Effector memory CD4-positive, alpha-beta T cell (primary cell): Measurements from ENCODE around the gene CORO2A.
A peak's percentile ranks its signal among the peaks of the same experiment; 100 is the strongest.
"Not testable (repeated sequence)": the region's sequence is repeated elsewhere in the genome, so short reads cannot be mapped to it uniquely, and the experiment has no call there.

Experiments used
- DNase-seq, 3 donors: peaks; one replicate each; pipeline ENCODE4 v3.0.0-alpha.2; 2020
- H3K27ac ChIP-seq: 2 replicates; pipeline ENCODE4 v1.7.0; 2013; ENCODE audit warnings: mild to moderate bottlenecking, low read length, moderate library complexity; ENCODE audit not compliant: insufficient read depth, poor library complexity, severe bottlenecking
- H3K27me3 ChIP-seq: replicated peaks from 2 replicates; pipeline ENCODE4 v1.7.0; 2013; ENCODE audit warnings: mild to moderate bottlenecking, low read length; ENCODE audit not compliant: insufficient read depth, control insufficient read depth, poor library complexity, severe bottlenecking
- H3K36me3 ChIP-seq: 2 replicates; pipeline ENCODE4 v1.7.0; 2013; ENCODE audit warnings: mild to moderate bottlenecking, low read length, moderate library complexity; ENCODE audit not compliant: control insufficient read depth, insufficient read depth
- H3K4me1 ChIP-seq: 2 replicates; pipeline ENCODE4 v1.7.0; 2013; ENCODE audit warnings: low read length, mild to moderate bottlenecking; ENCODE audit not compliant: control insufficient read depth, insufficient read depth, poor library complexity, severe bottlenecking
- H3K4me3 ChIP-seq: 2 replicates; pipeline ENCODE4 v1.7.0; 2013; ENCODE audit warnings: low read length, low read depth, mild to moderate bottlenecking; ENCODE audit not compliant: insufficient read depth, poor library complexity, severe bottlenecking
- H3K9me3 ChIP-seq: 2 replicates; pipeline ENCODE4 v1.7.0; 2013; ENCODE audit warnings: mild to moderate bottlenecking, low read length, moderate library complexity; ENCODE audit not compliant: control insufficient read depth

CORO2A gene

GRCh38 chr9:98094316-98094715, 98.1 kb downstream of the CORO2A start:
- H3K27me3 ChIP-seq = no peaks in the 10 kb centered on the region
- peaks cover 33% of the 10 kb centered on the region for H3K36me3 ChIP-seq
- H3K4me3 ChIP-seq = no peak overlapping the region
- no peaks in the 10 kb centered on the region for H3K9me3 ChIP-seq
- DNase-seq = no peak
- no peak overlapping the region for H3K27ac ChIP-seq
- peaks cover 30% of the 10 kb centered on the region for H3K4me1 ChIP-seq

GRCh38 chr9:98092613-98092931, 99.9 kb downstream of the CORO2A start:
- H3K27ac ChIP-seq = no peak overlapping the region
- H3K9me3 ChIP-seq = no peaks in the 10 kb centered on the region
- H3K4me3 ChIP-seq = no peak overlapping the region
- H3K36me3 ChIP-seq = peaks cover 29% of the 10 kb centered on the region
- DNase-seq = peak in 1 of 3 donors; percentile 10
- H3K4me1 ChIP-seq = peaks cover 13% of the 10 kb centered on the region
- H3K27me3 ChIP-seq = no peaks in the 10 kb centered on the region

DNA sequence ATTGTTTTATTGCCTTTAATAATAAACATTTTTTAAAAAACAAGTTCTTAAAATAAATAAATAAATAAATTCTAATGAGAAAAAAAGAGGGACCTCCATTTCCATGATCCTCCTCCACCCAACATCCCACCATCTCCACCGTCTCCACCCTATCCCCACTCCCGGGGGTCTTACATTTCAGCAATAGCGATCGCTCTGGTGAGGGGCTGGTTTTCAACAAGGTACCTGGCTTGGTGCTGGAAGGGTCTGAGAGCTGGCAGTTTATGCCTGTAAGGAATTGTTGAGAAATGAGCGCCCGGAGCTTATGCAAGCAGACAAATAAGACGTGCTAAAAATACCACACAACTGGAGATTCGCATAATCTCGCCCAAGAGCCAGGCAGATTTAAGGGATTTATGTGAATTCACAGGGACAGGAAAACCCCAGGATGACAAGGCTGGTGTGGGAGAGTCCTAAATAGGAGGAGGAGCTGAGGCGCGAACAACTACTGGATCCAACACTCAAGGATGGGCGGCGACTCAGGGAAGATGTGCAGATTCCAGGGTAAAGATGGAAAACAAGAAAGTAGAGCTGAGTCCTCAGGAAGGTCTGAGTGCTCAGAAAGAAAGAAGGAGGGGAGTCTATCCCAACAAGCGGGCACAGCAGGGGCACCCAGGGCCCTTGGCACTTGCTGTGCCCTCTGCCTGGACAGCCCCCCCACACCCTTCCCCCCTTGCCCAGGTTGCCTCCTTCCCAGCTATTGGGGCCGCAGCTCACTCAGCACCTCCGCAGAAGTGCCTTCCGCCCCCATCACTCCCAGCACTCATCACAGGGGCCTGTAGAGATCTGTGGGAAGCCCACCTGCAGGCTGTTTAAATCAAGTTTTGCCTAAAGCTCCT, 100.5 kb downstream of the CORO2A start:
- H3K4me1 ChIP-seq = peaks cover 7% of the 10 kb centered on the region
- DNase-seq = no peak
- H3K9me3 ChIP-seq = no peaks in the 10 kb centered on the region
- H3K4me3 ChIP-seq = no peak overlapping the region
- no peaks in the 10 kb centered on the region for H3K27me3 ChIP-seq
- no peak overlapping the region for H3K27ac ChIP-seq
- peaks cover 33% of the 10 kb centered on the region for H3K36me3 ChIP-seq

DNA sequence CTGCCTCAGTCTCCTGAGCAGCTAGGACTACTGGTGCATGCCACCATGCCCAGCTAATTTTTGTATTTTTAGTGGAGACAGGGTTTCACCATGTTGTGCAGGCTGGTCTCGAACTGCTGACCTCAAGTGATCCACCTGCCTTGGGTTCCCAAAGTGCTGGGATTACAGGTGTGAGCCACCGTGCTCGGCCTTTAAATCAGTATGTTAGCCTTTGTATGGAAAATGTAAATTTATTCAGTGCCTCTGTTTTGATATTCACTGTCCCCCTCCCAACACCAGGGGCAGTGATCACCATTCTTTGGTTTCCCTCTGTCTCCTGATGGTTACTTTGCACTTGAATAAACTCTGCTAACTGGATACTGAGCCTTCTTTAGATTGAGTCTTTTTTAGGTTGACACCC, 101.8 kb downstream of the CORO2A start:
- H3K9me3 ChIP-seq, H3K4me3 ChIP-seq, H3K27ac ChIP-seq, H3K4me1 ChIP-seq, H3K27me3 ChIP-seq, DNase-seq: not testable (repeated sequence)
- H3K36me3 ChIP-seq = peaks cover 35% of the 10 kb centered on the region

GRCh38 chr9:98087420-98088354, 104.8 kb downstream of the CORO2A start:
- Histone ChIP-seq H3K36me3 (peaks cover 39% of the 10 kb centered on the region), H3K4me1 (no peaks in the 10 kb centered on the region), H3K9me3 (no peaks in the 10 kb centered on the region), H3K4me3 (no peak overlapping the region), H3K27ac (no peak overlapping the region), H3K27me3 (no peaks in the 10 kb centered on the region)
- DNase-seq = peak in 1 of 3 donors; percentile 41

DNA sequence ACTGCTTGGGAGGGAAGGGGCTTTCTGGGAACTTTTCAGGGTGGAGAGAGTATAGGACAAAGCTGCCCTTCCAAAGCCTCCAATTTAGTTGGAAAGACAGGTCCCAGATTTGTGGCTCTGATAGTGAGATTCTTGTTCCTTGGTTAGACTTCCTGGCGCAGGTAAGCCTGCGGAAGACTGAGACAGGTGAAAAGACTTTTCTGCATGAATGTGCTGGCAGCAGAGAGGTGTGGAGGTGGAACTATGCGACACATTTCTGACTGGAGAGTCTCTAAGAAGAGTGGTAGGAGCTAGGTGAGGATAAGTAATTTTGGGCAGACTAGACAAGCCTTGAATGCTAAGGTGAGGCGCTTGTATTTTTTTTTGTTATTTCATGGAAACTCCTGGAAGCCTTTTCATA, 106.0 kb downstream of the CORO2A start:
- Histone ChIP-seq H3K36me3 (peaks cover 44% of the 10 kb centered on the region), H3K4me1 (no peaks in the 10 kb centered on the region), H3K27ac (peak overlapping the region; percentile 9), H3K9me3 (no peaks in the 10 kb centered on the region), H3K27me3 (no peaks in the 10 kb centered on the region), H3K4me3 (no peak overlapping the region)
- DNase-seq = no peak

DNA sequence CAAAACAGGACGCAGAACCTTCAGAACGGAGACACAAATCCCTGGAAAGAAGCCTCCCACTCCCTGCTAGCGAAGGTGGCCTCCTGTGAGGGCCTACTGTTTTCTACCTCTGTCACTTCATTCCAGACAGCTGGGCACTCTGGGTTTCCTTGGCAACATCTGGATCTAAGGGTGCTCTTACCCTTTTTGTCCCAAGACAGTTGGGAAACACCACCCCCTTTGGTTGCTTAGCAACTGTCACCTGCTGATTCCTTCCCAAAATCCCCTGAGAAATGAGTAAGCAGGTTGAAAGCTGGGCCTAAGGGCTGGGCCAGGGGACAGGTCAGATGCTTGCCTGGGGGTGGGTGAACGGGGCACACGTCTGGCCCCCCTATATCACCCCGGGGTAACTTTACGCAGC, 106.5 kb downstream of the CORO2A start:
- no peak overlapping the region for H3K4me3 ChIP-seq
- H3K9me3 ChIP-seq = no peaks in the 10 kb centered on the region
- H3K4me1 ChIP-seq = no peaks in the 10 kb centered on the region
- no peak for DNase-seq
- H3K27ac ChIP-seq = no peak overlapping the region
- no peaks in the 10 kb centered on the region for H3K27me3 ChIP-seq
- peaks cover 48% of the 10 kb centered on the region for H3K36me3 ChIP-seq

- Histone ChIP-seq H3K36me3 (peaks cover 57% of the 10 kb centered on the region), H3K27me3 (no peaks in the 10 kb centered on the region), H3K4me1 (no peaks in the 10 kb centered on the region), H3K4me3 (no peak overlapping the region), H3K9me3 (no peaks in the 10 kb centered on the region), H3K27ac (no peak overlapping the region)
- DNase-seq = no peak
These were observed 107.4 kb downstream of the CORO2A start for GRCh38 chr9:98085058-98085457.

DNA sequence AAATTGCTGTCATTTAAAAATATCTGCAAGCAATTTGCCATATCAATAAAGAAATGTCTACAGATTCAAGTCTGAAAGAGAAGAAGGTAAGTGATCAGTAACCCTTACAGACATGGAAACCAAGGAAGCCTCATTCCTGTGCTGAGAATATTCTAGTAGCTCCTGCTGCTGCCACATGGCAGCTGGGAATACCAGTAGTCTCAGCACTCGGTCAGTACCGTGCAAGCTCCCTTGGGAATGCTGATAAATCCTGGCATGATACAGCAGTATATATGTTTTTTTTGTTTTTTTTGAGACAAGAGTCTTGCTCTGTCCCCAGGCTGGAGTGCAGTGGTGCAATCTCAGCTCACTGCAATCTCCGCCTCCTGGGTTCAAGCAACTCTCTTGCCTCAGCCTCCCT, 108.0 kb downstream of the CORO2A start:
- no peak overlapping the region for H3K4me3 ChIP-seq
- DNase-seq = no peak
- peaks cover 58% of the 10 kb centered on the region for H3K36me3 ChIP-seq
- H3K4me1 ChIP-seq = no peaks in the 10 kb centered on the region
- no peak overlapping the region for H3K27ac ChIP-seq
- H3K27me3 ChIP-seq = no peaks in the 10 kb centered on the region
- H3K9me3 ChIP-seq = no peaks in the 10 kb centered on the region
